ENCODE measurements around the gene KATNB1. TPM values are rescaled to one million over a fixed set of nuclear protein-coding genes. Genes with fewer than 3 reads are reported as not detected.

Gene KATNB1
- total and polyA plus RNA-seq, 2 experiments from 2014 or later, result 31.4 to 65.9 TPM

- TF ChIP-seq ZNF462 (CRISPR knock-in tag; IDR thresholded peaks at IDR 0.05), result no peak
- no peak for TF ChIP-seq CREB1 (CRISPR knock-in tag; IDR thresholded peaks at IDR 0.05; ENCODE audit: low read depth)
- no peak for TF ChIP-seq REST (IDR thresholded peaks at IDR 0.05; ENCODE audit: unreplicated experiment)
- no peak for TF ChIP-seq NANOG (IDR thresholded peaks at IDR 0.05; ENCODE audit: borderline replicate concordance)
- TF ChIP-seq ZNF331 (CRISPR knock-in tag; IDR thresholded peaks at IDR 0.05; ENCODE audit: low read depth), result no peak
- TF ChIP-seq POLR2AphosphoS5 (IDR thresholded peaks at IDR 0.05; ENCODE audit: low read depth), result no peak
Measured at GRCh38 chr16:57749101-57749692, 13.6 kb downstream of the KATNB1 start (continued).

Data from GM23338 (cell line).